Neural progenitor cell (in vitro differentiated cells): Measurements from ENCODE around the gene GALNT3. TPM values are rescaled to one million over a fixed set of nuclear protein-coding genes. Genes with fewer than 3 reads are reported as not detected.

Experiments
- DNase-seq: peaks from one replicate; pipeline ENCODE4 v3.0.0-alpha.2; 2016; ENCODE audit warnings: low spot score
- H2AFZ ChIP-seq: fragments of 200-600 bp; sonication (generic); replicated peaks from 2 replicates; pipeline ENCODE4 v1.6.1; 2016; ENCODE audit warnings: antibody characterized with exemption
- H3F3A ChIP-seq: fragments of 200-600 bp; sonication (generic); 2 replicates; pipeline ENCODE4 v1.6.1; 2016; ENCODE audit warnings: antibody characterized with exemption, low read depth
- H3K27ac ChIP-seq: fragments of 200-600 bp; sonication (generic); 2 replicates; pipeline ENCODE4 v1.5.1; 2016; ENCODE audit warnings: mild to moderate bottlenecking
- H3K27me3 ChIP-seq: fragments of 200-600 bp; sonication (generic); 2 replicates; pipeline ENCODE4 v1.6.1; 2016; ENCODE audit warnings: mild to moderate bottlenecking, moderate library complexity
- H3K36me3 ChIP-seq: fragments of 200-600 bp; sonication (generic); 2 replicates; pipeline ENCODE4 v1.5.1; 2016
- H3K4me1 ChIP-seq: fragments of 200-600 bp; sonication (generic); 2 replicates; pipeline ENCODE4 v1.6.1; 2016; ENCODE audit warnings: mixed run types
- H3K4me2 ChIP-seq: fragments of 200-600 bp; sonication (generic); 2 replicates; pipeline ENCODE4 v1.6.1; 2016
- H3K4me3 ChIP-seq: fragments of 200-600 bp; sonication (generic); 2 replicates; pipeline ENCODE4 v1.5.1; 2016
- H3K79me2 ChIP-seq: fragments of 200-600 bp; sonication (generic); 2 replicates; pipeline ENCODE4 v1.6.1; 2016; ENCODE audit warnings: low read depth
- H3K9ac ChIP-seq: fragments of 200-600 bp; sonication (generic); 2 replicates; pipeline ENCODE4 v1.6.1; 2016
- H3K9me3 ChIP-seq: fragments of 200-600 bp; sonication (generic); 2 replicates; pipeline ENCODE4 v1.5.1; 2016; ENCODE audit warnings: low read depth
- H4K20me1 ChIP-seq: fragments of 200-600 bp; sonication (generic); 2 replicates; pipeline ENCODE4 v1.6.1; 2016; ENCODE audit warnings: low read depth
- H3K27ac Mint-ChIP-seq: 3 replicates; pipeline ENCODE4 v1.8.0; 2021; ENCODE audit warnings: mixed read lengths
- H3K27me3 Mint-ChIP-seq: 2 replicates; pipeline ENCODE4 v1.8.0; 2022; ENCODE audit warnings: low read depth, mild to moderate bottlenecking, inconsistent platforms, moderate library complexity, mixed read lengths; ENCODE audit not compliant: insufficient read depth
- H3K36me3 Mint-ChIP-seq: 3 replicates; pipeline ENCODE4 v1.8.0; 2021; ENCODE audit warnings: mixed read lengths
- H3K4me1 Mint-ChIP-seq: 3 replicates; pipeline ENCODE4 v1.8.0; 2021; ENCODE audit warnings: mixed read lengths
- H3K4me3 Mint-ChIP-seq: 3 replicates; pipeline ENCODE4 v1.8.0; 2021; ENCODE audit warnings: mild to moderate bottlenecking, moderate library complexity, mixed read lengths
- H3K9me3 Mint-ChIP-seq: 3 replicates; pipeline ENCODE4 v1.8.0; 2020; ENCODE audit warnings: mixed read lengths
- EZH2 ChIP-seq: fragments of 200-600 bp; sonication (generic); IDR thresholded peaks from 2 replicates; pipeline ENCODE4 v1.6.1; 2017; ENCODE audit warnings: antibody characterized with exemption, mild to moderate bottlenecking, moderate library complexity
- EZH2phosphoT487 ChIP-seq: fragments of 200-600 bp; sonication (generic); IDR thresholded peaks from 2 replicates; pipeline ENCODE4 v1.6.1; 2017; ENCODE audit warnings: antibody characterized with exemption
- total RNA-seq: library from RNA; depleted of rRNA; stranded (reverse); fragments of >200 nt; gene quantifications from 2 replicates; pipeline ENCODE4 v1.2.3, GENCODE V29; 2015; ENCODE audit warnings: low replicate concordance
- TF ChIP-seq, protein P1 (sequence below): fragments of 200-600 bp; sonication (generic); IDR thresholded peaks from 2 replicates; pipeline ENCODE4 v1.5.1; 2017; ENCODE audit warnings: antibody characterized with exemption, mild to moderate bottlenecking

The GALNT3 gene
- total RNA-seq, 1 donor from 2014 or later = 1.9 TPM

DNA sequence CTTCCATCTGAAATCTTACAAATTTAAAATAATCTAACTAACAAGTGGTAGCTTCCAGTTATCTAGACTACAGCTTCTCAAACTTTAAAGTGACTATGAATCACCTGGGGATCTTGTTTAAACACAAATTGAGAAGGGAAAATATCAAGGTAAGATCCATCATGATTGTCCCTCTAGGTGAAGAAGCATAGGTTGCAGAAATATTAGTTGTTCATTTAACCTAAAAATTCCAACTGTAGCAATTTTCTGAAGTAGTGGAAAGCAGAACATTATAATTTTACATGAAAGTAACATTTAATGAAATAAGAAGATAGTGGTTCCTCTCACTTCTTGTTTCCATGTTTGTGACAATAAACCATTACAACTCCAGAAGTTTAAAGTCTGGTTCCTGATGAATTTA is 17.3 kb downstream of the GALNT3 start:
- no peak overlapping the region for H3K4me2 ChIP-seq
- H4K20me1 ChIP-seq = no peaks in the 10 kb centered on the region
- no peaks in the 10 kb centered on the region for H3K79me2 ChIP-seq
- no peak overlapping the region for H3K27ac ChIP-seq
- H2AFZ ChIP-seq = no peak overlapping the region
- DNase-seq = no peak
- H3K36me3 ChIP-seq = no peaks in the 10 kb centered on the region
- Mint-ChIP-seq H3K27ac (no peak overlapping the region), H3K36me3 (no peaks in the 10 kb centered on the region), H3K4me3 (no peak overlapping the region), H3K4me1 (no peaks in the 10 kb centered on the region), H3K27me3 (no peaks in the 10 kb centered on the region), H3K9me3 (peaks cover 7% of the 10 kb centered on the region)
- no peak overlapping the region for H3K9ac ChIP-seq
- TF ChIP-seq, protein P1, sequence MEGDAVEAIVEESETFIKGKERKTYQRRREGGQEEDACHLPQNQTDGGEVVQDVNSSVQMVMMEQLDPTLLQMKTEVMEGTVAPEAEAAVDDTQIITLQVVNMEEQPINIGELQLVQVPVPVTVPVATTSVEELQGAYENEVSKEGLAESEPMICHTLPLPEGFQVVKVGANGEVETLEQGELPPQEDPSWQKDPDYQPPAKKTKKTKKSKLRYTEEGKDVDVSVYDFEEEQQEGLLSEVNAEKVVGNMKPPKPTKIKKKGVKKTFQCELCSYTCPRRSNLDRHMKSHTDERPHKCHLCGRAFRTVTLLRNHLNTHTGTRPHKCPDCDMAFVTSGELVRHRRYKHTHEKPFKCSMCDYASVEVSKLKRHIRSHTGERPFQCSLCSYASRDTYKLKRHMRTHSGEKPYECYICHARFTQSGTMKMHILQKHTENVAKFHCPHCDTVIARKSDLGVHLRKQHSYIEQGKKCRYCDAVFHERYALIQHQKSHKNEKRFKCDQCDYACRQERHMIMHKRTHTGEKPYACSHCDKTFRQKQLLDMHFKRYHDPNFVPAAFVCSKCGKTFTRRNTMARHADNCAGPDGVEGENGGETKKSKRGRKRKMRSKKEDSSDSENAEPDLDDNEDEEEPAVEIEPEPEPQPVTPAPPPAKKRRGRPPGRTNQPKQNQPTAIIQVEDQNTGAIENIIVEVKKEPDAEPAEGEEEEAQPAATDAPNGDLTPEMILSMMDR = no peak
- TF ChIP-seq EZH2 (no peak), EZH2phosphoT487 (no peak)
- H3K4me1 ChIP-seq = no peaks in the 10 kb centered on the region
- H3K4me3 ChIP-seq = no peak overlapping the region
- H3K27me3 ChIP-seq = no peaks in the 10 kb centered on the region
- no peaks in the 10 kb centered on the region for H3K9me3 ChIP-seq
- no peaks in the 10 kb centered on the region for H3F3A ChIP-seq

GRCh38 chr2:165776013-165776412 is 18.0 kb downstream of the GALNT3 start:
- TF ChIP-seq EZH2 = no peak
- TF ChIP-seq, protein P1 = no peak
- TF ChIP-seq EZH2phosphoT487 = no peak
- Mint-ChIP-seq H3K4me3 (no peak overlapping the region), H3K27ac (no peak overlapping the region), H3K36me3 (no peaks in the 10 kb centered on the region), H3K9me3 (peaks cover 7% of the 10 kb centered on the region), H3K4me1 (no peaks in the 10 kb centered on the region), H3K27me3 (no peaks in the 10 kb centered on the region)
- no peaks in the 10 kb centered on the region for H3K4me1 ChIP-seq
- H3K27ac ChIP-seq = no peak overlapping the region
- H3K4me3 ChIP-seq = no peak overlapping the region
- no peak overlapping the region for H2AFZ ChIP-seq
- no peaks in the 10 kb centered on the region for H4K20me1 ChIP-seq
- H3K4me2 ChIP-seq = no peak overlapping the region
- H3F3A ChIP-seq = no peaks in the 10 kb centered on the region
- H3K27me3 ChIP-seq = no peaks in the 10 kb centered on the region
- H3K9me3 ChIP-seq = no peaks in the 10 kb centered on the region
- H3K9ac ChIP-seq = no peak overlapping the region
- no peaks in the 10 kb centered on the region for H3K36me3 ChIP-seq
- no peaks in the 10 kb centered on the region for H3K79me2 ChIP-seq
- DNase-seq = no peak

GRCh38 chr2:165773684-165774083 is 20.4 kb downstream of the GALNT3 start:
- Mint-ChIP-seq H3K9me3 (peaks cover 4% of the 10 kb centered on the region), H3K27me3 (no peaks in the 10 kb centered on the region), H3K36me3 (no peaks in the 10 kb centered on the region), H3K4me3 (no peak overlapping the region), H3K27ac (no peak overlapping the region), H3K4me1 (no peaks in the 10 kb centered on the region)
- no peak overlapping the region for H3K9ac ChIP-seq
- H3K36me3 ChIP-seq = no peaks in the 10 kb centered on the region
- H3F3A ChIP-seq = no peaks in the 10 kb centered on the region
- DNase-seq = no peak
- no peak overlapping the region for H2AFZ ChIP-seq
- no peaks in the 10 kb centered on the region for H3K9me3 ChIP-seq
- H3K4me1 ChIP-seq = no peaks in the 10 kb centered on the region
- TF ChIP-seq EZH2 = no peak
- no peak for TF ChIP-seq EZH2phosphoT487
- TF ChIP-seq, protein P1 = no peak
- H4K20me1 ChIP-seq = no peaks in the 10 kb centered on the region
- no peaks in the 10 kb centered on the region for H3K27me3 ChIP-seq
- H3K4me2 ChIP-seq = no peak overlapping the region
- H3K27ac ChIP-seq = no peak overlapping the region
- H3K79me2 ChIP-seq = no peaks in the 10 kb centered on the region
- no peak overlapping the region for H3K4me3 ChIP-seq
